GM10248 (cell line): ENCODE data around the gene RASSF6.
"Not testable (repeated sequence)": the region's sequence is repeated elsewhere in the genome, so short reads cannot be mapped to it uniquely, and the experiment has no call there.

Experiments used
- CTCF ChIA-PET: fragments of 300-600 bp; sonication (Branson Sonifier 250); formaldehyde crosslinking; extraction: SDS; loops from one replicate; lab custom pipeline; 2021; ENCODE audit warnings: antibody characterized with exemption; lab: Yijun Ruan, JAX
- POLR2A ChIA-PET: fragments of 350-650 bp; sonication (Branson Sonifier 250); formaldehyde crosslinking; extraction: SDS; loops from one replicate; lab custom pipeline; 2020; ENCODE audit warnings: antibody characterized with exemption; lab: Yijun Ruan, JAX
- DNase-seq: peaks from one replicate; pipeline ENCODE4 v3.0.0; 2012; ENCODE audit errors: extremely low spot score
- TF ChIP-seq, protein P1 (sequence below): IDR thresholded peaks from 2 replicates; pipeline ENCODE4 v1.5.1; 2012; ENCODE audit warnings: mild to moderate bottlenecking, low read depth; ENCODE audit errors: extremely low read depth, missing control alignments, control extremely low read depth

RASSF6 gene

DNA sequence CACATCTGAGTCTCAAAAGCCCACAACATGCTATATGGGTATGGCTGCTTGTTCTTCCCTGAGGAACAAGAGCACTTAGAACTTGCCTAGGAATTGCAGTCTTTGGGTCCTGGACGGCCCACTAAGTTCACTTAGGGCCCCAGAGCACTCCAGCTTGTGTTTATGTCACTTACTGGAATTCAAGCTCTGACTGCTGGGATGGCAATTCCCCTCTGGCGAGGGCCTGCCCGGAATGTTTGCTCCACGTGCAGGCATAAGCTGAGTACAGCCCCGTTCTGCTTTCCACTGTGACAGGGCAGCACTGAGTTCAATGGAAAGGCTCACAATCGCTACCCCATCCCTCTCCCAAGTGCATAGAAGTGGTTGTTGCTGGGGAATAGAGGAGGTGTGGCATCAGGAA is 25.9 kb upstream of the RASSF6 start:
- ChIA-PET CTCF (interaction anchor here (1.3 to 2.3 kb wide), 3 partner anchors 8 to 200 kb away, joined by 3 to 5 read pairs (median 5); no protein-coding TSS in a partner anchor), POLR2A (no interaction called here)
- TF ChIP-seq, protein P1, sequence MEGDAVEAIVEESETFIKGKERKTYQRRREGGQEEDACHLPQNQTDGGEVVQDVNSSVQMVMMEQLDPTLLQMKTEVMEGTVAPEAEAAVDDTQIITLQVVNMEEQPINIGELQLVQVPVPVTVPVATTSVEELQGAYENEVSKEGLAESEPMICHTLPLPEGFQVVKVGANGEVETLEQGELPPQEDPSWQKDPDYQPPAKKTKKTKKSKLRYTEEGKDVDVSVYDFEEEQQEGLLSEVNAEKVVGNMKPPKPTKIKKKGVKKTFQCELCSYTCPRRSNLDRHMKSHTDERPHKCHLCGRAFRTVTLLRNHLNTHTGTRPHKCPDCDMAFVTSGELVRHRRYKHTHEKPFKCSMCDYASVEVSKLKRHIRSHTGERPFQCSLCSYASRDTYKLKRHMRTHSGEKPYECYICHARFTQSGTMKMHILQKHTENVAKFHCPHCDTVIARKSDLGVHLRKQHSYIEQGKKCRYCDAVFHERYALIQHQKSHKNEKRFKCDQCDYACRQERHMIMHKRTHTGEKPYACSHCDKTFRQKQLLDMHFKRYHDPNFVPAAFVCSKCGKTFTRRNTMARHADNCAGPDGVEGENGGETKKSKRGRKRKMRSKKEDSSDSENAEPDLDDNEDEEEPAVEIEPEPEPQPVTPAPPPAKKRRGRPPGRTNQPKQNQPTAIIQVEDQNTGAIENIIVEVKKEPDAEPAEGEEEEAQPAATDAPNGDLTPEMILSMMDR = no peak
- no peak for DNase-seq

DNA sequence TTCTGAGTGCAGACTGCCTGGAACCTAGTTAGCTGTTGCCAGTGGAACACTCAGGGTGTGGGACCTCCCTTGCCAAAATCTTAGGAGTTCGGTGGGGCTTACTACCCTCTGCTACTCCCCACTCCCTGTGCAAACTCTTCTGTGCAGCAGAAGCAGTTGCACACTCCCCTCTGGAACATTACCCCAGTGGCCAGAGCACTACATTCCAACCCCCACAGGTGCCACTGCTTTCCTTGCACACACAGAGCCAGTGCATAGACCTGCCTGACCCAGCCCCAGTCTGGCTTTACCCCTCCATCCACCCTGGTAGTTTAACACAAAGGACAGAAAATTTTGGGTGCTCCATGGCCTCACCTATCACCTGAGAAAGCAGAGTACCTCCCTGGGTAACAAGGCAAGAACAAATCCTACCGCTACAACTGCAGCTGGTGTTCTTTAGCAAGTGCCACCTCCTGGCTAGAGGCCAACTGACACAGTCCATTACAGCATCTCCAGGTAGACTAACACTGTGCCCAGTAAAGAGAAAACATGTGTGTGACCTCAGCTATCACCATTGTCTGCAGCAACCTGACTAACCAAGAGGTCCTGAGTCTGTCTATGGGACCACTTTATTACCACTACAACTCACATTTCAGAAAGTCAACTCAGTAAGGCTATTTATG is 11.5 kb upstream of the RASSF6 start:
- TF ChIP-seq, protein P1 = no peak
- ChIA-PET POLR2A (no interaction called here), CTCF (interaction anchor here (1.0 kb wide), 1 partner anchor 38 kb away, joined by 3 read pairs; no protein-coding TSS in a partner anchor)
- no peak for DNase-seq

DNA sequence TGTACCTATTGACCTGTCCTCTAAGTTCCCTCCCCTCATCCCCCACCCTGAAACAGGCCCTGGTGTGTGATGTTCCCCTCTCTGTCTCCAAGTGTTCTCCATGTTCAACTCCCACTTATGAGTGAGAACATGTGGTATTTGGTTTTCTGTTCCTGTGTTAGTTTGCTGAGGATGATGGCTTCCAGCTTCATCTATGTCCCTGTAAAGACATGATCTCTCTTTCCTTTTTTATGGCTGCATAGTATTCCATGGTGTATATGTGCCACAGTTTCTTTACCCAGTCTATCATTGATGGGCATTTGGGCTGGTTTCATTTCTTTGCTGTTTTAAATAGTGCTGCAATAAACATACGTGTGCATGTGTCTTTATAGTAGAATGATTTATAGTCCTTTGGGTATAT is 8.6 kb upstream of the RASSF6 start:
- DNase-seq, CTCF ChIA-PET, POLR2A ChIA-PET: not testable (repeated sequence)

DNA sequence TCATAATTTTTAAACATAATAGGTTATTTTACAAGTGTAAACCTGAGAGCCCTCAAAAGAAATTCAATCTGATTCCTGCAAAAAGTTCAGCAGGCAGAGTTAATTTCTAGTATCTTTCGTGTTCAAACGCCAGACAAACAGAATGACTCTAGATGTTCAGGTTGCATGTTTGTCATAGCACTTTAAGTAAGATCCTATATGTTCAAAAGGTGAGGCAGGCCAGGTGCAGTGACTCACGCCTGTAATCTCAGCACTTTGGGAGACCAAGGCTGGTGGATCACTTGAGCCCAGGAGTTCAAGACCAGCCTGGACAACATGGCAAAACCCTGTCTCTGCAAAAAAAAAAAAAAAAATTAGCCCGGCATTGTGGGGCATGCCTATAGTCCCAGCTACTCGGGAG is 1.1 kb upstream of the RASSF6 start:
- ChIA-PET POLR2A (no interaction called here), CTCF (interaction anchor here (1.2 to 1.4 kb wide), 2 partner anchors 12 to 26 kb away, joined by 3 read pairs; no protein-coding TSS in a partner anchor)
- TF ChIP-seq, protein P1 = no peak

DNA sequence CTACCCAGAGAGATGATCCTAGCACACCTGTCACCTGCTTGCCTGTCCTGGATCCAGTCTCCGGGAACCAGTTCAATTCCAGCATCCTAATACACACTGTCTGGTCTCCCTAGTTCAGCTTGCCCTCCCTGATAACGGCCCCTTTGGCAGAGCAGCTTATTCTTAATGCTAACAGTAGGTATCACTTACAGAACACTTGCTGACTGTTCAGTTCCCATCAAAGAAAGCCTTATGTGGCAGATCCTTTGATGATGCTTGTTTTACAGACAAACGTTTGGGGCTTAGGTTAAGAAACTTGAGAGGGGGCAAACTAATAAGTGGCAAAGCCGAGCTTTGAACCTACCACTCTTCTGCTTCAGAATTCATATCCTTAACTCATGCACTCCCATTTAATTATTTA is 890 bp downstream of the RASSF6 start:
- TF ChIP-seq, protein P1 = no peak
- ChIA-PET CTCF (interaction anchor here (0.9 to 1.5 kb wide), 2 partner anchors 10 to 44 kb away, joined by 3 to 4 read pairs; no protein-coding TSS in a partner anchor), POLR2A (no interaction called here)
- no peak for DNase-seq

More for the DNA sequence above, 1.1 kb upstream of the RASSF6 start:
- DNase-seq = no peak

DNA sequence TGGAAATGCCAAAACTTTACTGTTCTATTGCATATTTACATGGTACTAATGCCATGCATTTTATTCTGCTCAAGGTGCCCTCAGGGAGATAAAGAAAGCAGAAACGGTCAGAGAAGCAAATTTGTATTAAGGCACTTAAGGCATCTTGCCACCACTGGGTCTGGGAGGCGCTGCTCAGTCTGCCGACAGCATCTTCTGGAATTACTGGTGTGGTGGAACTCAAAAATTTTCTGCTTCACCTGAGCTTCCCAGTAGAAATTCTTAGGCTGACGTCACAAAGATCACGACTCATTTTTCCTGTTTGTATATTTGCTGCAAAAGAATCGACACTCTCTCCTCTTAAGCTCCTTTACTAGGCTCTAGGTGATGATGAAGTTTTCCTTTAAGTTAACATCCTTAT is 3.0 kb downstream of the RASSF6 start:
- ChIA-PET CTCF (interaction anchor here (1.4 kb wide), 1 partner anchor 48 kb away, joined by 5 read pairs; no protein-coding TSS in a partner anchor), POLR2A (no interaction called here)
- DNase-seq = no peak
- TF ChIP-seq, protein P1 = no peak

DNA sequence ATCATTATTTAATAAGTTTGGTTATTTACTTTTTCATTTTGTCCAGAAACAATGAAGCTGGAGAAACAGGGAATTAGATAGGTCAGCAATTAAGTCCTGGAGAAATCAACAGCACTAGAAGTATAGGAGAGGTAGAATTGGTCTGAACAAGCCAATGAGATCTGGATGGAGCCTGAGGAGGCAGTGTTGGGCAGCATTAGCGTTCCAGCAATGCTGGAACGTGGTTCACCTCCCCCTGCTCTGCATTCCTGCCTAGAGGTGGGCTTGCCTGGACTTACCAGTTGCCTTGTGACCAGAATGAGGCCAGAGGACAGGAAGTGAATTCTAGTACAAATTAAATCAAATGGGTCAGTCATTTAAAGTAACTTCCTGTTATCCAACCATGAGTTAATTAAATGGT is 4.6 kb downstream of the RASSF6 start:
- no peak for DNase-seq
- TF ChIP-seq, protein P1 = no peak
- ChIA-PET CTCF (interaction anchor here (1.3 kb wide), 1 partner anchor 11 kb away, joined by 5 read pairs; no protein-coding TSS in a partner anchor), POLR2A (no interaction called here)
